ENCODE measurements around the gene ART1. TPM values are rescaled to one million over a fixed set of nuclear protein-coding genes. Genes with fewer than 3 reads are reported as not detected.

Gene ART1
- total and polyA plus RNA-seq, 2 experiments from 2014 or later, result not detected

DNA sequence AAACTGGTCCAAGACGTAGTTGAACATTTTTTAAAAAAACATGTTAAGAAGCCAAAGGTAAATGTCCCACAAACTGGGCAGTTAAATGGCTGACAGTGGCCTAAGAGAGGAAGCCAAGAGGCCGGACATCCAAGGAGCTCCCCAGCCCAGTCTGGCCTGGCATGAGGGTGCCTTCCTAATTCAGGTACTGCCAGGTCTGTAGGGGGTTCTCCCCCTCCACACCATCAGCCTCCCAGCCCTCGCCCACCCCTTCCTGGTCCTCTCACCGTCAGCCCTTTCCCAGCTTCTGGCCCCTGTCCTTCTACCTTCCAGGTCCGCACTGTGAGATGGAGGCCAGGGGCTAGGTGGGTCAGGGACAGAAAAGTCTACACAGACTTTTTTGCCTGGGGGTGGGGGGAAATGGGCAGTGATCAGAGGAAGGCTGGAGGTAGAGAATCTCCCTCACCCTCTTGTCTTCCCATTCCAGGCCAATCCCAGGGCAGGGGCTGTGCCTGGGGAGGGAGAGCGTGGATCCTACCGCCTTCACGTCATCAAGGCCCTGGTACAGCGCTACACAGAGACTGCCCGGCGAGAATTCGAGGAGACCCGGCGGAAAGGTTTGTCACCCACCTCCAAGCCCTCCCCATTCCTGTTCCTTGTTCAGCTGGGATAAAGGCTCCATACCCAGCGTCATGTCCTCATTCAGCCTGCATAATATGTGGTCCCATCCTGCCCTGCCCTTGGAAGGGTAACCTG lies 9.1 kb upstream of the ART1 start:
- no peak for DNase-seq
- TF ChIP-seq EZH2 (IDR thresholded peaks at IDR 0.05; ENCODE audit: insufficient read depth, poor library complexity, severe bottlenecking) (no peak), EZH2phosphoT487 (IDR thresholded peaks at IDR 0.05; ENCODE audit: insufficient read depth, low read depth) (no peak)
- H3K9me2 ChIP-seq (ENCODE audit: insufficient read depth), result no peaks in the 10 kb centered on the region
- 0 out of 2 replicates have a peak, but pooled peaks cover 3% of the 10 kb centered on the region for H3K27me3 ChIP-seq (replicated peaks; ENCODE audit: insufficient read depth)
- no peak overlapping the region for H2AFZ ChIP-seq
- H3K36me3 ChIP-seq (ENCODE audit: low read depth), result no peaks in the 10 kb centered on the region
- no peaks in the 10 kb centered on the region for H3F3A ChIP-seq (ENCODE audit: insufficient read depth)
- no peaks in the 10 kb centered on the region for H3K9me3 ChIP-seq (ENCODE audit: low read depth)
- no peak overlapping the region for H3K4me3 ChIP-seq
- H3K79me2 ChIP-seq (ENCODE audit: insufficient read depth), result no peaks in the 10 kb centered on the region
- H3K9ac ChIP-seq, result no peak overlapping the region
- no peak overlapping the region for H3K4me2 ChIP-seq (ENCODE audit: unreplicated experiment)
- no peaks in the 10 kb centered on the region for H3K4me1 ChIP-seq (ENCODE audit: insufficient read depth)
- H4K20me1 ChIP-seq (ENCODE audit: insufficient read depth), result no peaks in the 10 kb centered on the region
- H3K27ac ChIP-seq, result no peak overlapping the region
- 70 to 75% methylated on average over 8 to 15 of the region's 15 CpGs for WGBS, 2 experiments (ENCODE audit: low coverage in 1 of 2, low lambda C conversion rate in 2 of 2, missing lambda C conversion rate in 2 of 2)
- in situ Hi-C loops (cut with MboI), result no loop called here

DNA sequence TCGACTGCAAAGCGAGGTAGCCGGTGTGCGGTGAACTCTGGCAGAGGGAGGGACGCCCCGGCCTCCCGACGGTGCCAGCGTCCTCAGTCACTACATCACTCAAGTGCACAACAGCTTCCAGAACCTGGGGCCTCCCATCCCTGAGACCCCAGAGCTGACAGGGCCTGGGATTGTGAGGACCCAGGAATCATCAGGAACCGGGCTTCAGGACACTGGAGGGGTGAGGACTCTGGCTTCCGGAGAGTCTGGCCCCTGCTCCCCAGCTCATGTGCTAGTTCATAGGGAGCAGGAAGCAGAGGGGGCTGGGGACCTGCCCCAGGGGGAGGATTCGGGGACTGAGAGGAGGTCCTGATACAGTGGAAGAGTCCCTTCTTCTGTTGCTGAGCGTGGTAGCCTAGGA lies 7.7 kb upstream of the ART1 start:
- Histone ChIP-seq H3K79me2 (ENCODE audit: insufficient read depth) (no peaks in the 10 kb centered on the region), H3K4me3 (no peak overlapping the region), H2AFZ (no peak overlapping the region), H3K4me2 (ENCODE audit: unreplicated experiment) (no peak overlapping the region), H3K27ac (no peak overlapping the region), H3K9ac (no peak overlapping the region), H3K27me3 (replicated peaks; ENCODE audit: insufficient read depth) (peaks cover 5% of the 10 kb centered on the region; the same call in 1 of the 2 replicates), H4K20me1 (ENCODE audit: insufficient read depth) (no peaks in the 10 kb centered on the region), H3K36me3 (ENCODE audit: low read depth) (no peaks in the 10 kb centered on the region), H3K9me2 (ENCODE audit: insufficient read depth) (no peaks in the 10 kb centered on the region), H3F3A (ENCODE audit: insufficient read depth) (no peaks in the 10 kb centered on the region), H3K4me1 (ENCODE audit: insufficient read depth) (no peaks in the 10 kb centered on the region), H3K9me3 (ENCODE audit: low read depth) (no peaks in the 10 kb centered on the region)
- in situ Hi-C loops (cut with MboI), result no loop called here
- WGBS, 2 experiments (ENCODE audit: low coverage in 1 of 2, low lambda C conversion rate in 2 of 2, missing lambda C conversion rate in 2 of 2), result 71 to 75% methylated on average over 11 to 13 of the region's 13 CpGs
- no peak for DNase-seq
- TF ChIP-seq EZH2phosphoT487 (IDR thresholded peaks at IDR 0.05; ENCODE audit: insufficient read depth, low read depth) (no peak), EZH2 (IDR thresholded peaks at IDR 0.05; ENCODE audit: insufficient read depth, poor library complexity, severe bottlenecking) (no peak)

GRCh38 chr11:3638513-3638912 lies 6.4 kb upstream of the ART1 start:
- no peak overlapping the region for H3K27ac ChIP-seq
- H4K20me1 ChIP-seq (ENCODE audit: insufficient read depth), result no peaks in the 10 kb centered on the region
- no peak overlapping the region for H3K4me2 ChIP-seq (ENCODE audit: unreplicated experiment)
- no peaks in the 10 kb centered on the region for H3K9me3 ChIP-seq (ENCODE audit: low read depth)
- TF ChIP-seq EZH2phosphoT487 (IDR thresholded peaks at IDR 0.05; ENCODE audit: insufficient read depth, low read depth) (no peak), EZH2 (IDR thresholded peaks at IDR 0.05; ENCODE audit: insufficient read depth, poor library complexity, severe bottlenecking) (no peak)
- H3K27me3 ChIP-seq (replicated peaks; ENCODE audit: insufficient read depth), result peaks cover 15% of the 10 kb centered on the region
- no peaks in the 10 kb centered on the region for H3K79me2 ChIP-seq (ENCODE audit: insufficient read depth)
- H3K4me3 ChIP-seq, result no peak overlapping the region
- H2AFZ ChIP-seq, result no peak overlapping the region
- no peaks in the 10 kb centered on the region for H3F3A ChIP-seq (ENCODE audit: insufficient read depth)
- in situ Hi-C loops (cut with MboI), result no loop called here
- WGBS, 2 experiments (ENCODE audit: low coverage in 1 of 2, low lambda C conversion rate in 2 of 2, missing lambda C conversion rate in 2 of 2), result 68 to 71% methylated on average over 5 of the region's 5 CpGs
- H3K9me2 ChIP-seq (ENCODE audit: insufficient read depth), result no peaks in the 10 kb centered on the region
- no peaks in the 10 kb centered on the region for H3K4me1 ChIP-seq (ENCODE audit: insufficient read depth)
- DNase-seq, result no peak
- no peaks in the 10 kb centered on the region for H3K36me3 ChIP-seq (ENCODE audit: low read depth)
- no peak overlapping the region for H3K9ac ChIP-seq

DNA sequence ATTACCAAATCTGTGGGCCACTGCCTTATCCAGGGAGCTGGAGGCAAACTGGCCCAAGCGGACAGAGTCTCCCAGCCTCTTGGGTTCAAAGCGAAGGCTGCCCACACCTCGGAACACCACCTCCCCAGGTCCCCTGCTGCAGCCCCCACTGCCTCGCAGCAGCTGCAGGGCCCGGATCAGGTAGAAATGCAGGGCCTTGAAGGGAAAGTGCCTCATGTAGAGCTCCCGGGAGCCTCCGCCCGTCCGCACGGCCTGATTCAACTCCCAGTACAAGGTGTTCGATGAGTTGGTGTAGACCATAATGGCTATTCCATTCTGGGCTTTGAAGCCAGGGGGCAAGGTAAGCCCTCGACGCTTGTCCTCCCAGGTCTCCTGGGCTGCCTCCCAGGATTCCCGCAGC lies 5.1 kb upstream of the ART1 start:
- Histone ChIP-seq H2AFZ (no peak overlapping the region), H3K79me2 (ENCODE audit: insufficient read depth) (no peaks in the 10 kb centered on the region), H3K4me2 (ENCODE audit: unreplicated experiment) (no peak overlapping the region), H3K36me3 (ENCODE audit: low read depth) (no peaks in the 10 kb centered on the region), H3K4me1 (ENCODE audit: insufficient read depth) (no peaks in the 10 kb centered on the region), H3K27ac (no peak overlapping the region), H3F3A (ENCODE audit: insufficient read depth) (no peaks in the 10 kb centered on the region), H3K27me3 (replicated peaks; ENCODE audit: insufficient read depth) (peaks cover 12% of the 10 kb centered on the region), H4K20me1 (ENCODE audit: insufficient read depth) (no peaks in the 10 kb centered on the region), H3K4me3 (no peak overlapping the region), H3K9me3 (ENCODE audit: low read depth) (no peaks in the 10 kb centered on the region), H3K9me2 (ENCODE audit: insufficient read depth) (no peaks in the 10 kb centered on the region), H3K9ac (no peak overlapping the region)
- TF ChIP-seq EZH2 (IDR thresholded peaks at IDR 0.05; ENCODE audit: insufficient read depth, poor library complexity, severe bottlenecking), result no peak
- no peak for TF ChIP-seq EZH2phosphoT487 (IDR thresholded peaks at IDR 0.05; ENCODE audit: insufficient read depth, low read depth)
- in situ Hi-C loops (cut with MboI), result no loop called here
- WGBS, 2 experiments (ENCODE audit: low coverage in 1 of 2, low lambda C conversion rate in 2 of 2, missing lambda C conversion rate in 2 of 2), result 91 to 93% methylated on average over 14 of the region's 14 CpGs
- no peak for DNase-seq
